RWPE1 (cell line): ENCODE measurements around the gene ACOT11.

Experiments
- CTCF ChIA-PET: fragments of 350-600 bp; sonication (Branson Sonifier 250); formaldehyde crosslinking; extraction: SDS; loops from one replicate; lab custom pipeline; 2021; lab: Yijun Ruan, JAX
- POLR2A ChIA-PET: fragments of 400-600 bp; formaldehyde crosslinking; extraction: SDS; loops from one replicate; lab custom pipeline; 2020; ENCODE audit warnings: antibody characterized with exemption; ENCODE audit not compliant: low non-redundant PET; lab: Yijun Ruan, JAX
- DNase-seq: peaks from one replicate; pipeline ENCODE4 v3.0.0; 2012; ENCODE audit warnings: low spot score
- H3K27ac ChIP-seq: fragments of 450-650 bp; 2 replicates; pipeline ENCODE4 v1.5.1; 2017
- CTCF ChIP-seq: fragments of 450-650 bp; conservative IDR thresholded peaks from 2 replicates; pipeline ENCODE4 v1.5.1; 2017; ENCODE audit warnings: low read depth, mild to moderate bottlenecking

Gene ACOT11

GRCh38 chr1:54604572-54605370, 56.7 kb downstream of the ACOT11 start:
- CTCF ChIA-PET = interaction anchor here (0.7 kb wide), 2 partner anchors 58 to 117 kb away, joined by 3 to 5 read pairs; no protein-coding TSS in a partner anchor
- TF ChIP-seq CTCF = no peak
- H3K27ac ChIP-seq = peak overlapping the region; percentile 64
- DNase-seq = no peak
- POLR2A ChIA-PET = interaction anchor here (0.6 kb wide), 1 partner anchor 51 kb away, joined by 3 read pairs; no protein-coding TSS in a partner anchor

DNA sequence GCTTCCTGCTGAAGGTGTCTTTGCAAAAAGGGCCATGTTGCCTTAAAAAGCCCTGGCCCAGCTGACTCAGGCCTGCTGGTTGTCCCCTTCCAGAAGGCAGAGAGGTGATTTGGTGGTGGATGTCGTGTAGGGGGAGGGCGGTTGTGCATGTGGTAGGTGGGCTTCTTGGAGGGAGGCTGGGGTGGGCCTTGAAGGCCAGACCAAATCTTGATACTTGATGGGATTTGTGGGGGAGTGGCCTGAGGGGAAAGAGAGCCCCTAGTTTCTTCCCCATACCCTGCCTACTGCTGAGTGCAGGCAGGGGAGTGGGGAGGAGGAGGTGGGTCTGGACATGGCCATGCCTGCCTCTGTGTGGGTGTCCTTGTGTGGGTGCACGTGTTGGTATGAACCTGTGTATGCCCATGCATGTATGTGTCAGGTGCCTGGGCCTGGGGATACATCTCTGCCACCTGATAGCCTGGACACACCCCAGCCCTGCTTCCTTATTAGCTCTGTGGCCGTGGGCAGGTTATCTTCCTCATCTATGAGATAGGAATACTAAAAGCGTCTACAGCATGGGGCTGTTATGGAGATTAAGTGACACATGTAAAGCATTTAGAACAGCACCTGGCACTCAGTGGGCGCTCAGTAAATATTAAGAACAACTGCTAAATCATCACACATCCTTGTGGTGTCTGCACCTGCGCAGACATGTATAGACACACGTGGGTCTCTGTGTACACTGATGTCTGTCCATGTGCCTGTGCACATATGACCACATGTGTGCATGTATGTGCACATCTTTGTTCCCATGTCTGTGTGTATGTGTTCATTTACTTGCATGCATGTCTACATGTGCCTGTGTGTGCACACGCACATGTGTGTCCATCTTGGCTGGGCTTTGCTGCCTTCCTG, 58.3 kb downstream of the ACOT11 start:
- POLR2A ChIA-PET = no interaction called here
- CTCF ChIA-PET = no interaction called here
- DNase-seq = no peak
- no peak for TF ChIP-seq CTCF
- H3K27ac ChIP-seq = no peak overlapping the region

- ChIA-PET CTCF (interaction anchor here (0.6 kb wide), 1 partner anchor 33 kb away, joined by 3 read pairs; no protein-coding TSS in a partner anchor), POLR2A (no interaction called here)
- no peak overlapping the region for H3K27ac ChIP-seq
- no peak for TF ChIP-seq CTCF
- no peak for DNase-seq
Measured at GRCh38 chr1:54606990-54607325, 58.9 kb downstream of the ACOT11 start.

DNA sequence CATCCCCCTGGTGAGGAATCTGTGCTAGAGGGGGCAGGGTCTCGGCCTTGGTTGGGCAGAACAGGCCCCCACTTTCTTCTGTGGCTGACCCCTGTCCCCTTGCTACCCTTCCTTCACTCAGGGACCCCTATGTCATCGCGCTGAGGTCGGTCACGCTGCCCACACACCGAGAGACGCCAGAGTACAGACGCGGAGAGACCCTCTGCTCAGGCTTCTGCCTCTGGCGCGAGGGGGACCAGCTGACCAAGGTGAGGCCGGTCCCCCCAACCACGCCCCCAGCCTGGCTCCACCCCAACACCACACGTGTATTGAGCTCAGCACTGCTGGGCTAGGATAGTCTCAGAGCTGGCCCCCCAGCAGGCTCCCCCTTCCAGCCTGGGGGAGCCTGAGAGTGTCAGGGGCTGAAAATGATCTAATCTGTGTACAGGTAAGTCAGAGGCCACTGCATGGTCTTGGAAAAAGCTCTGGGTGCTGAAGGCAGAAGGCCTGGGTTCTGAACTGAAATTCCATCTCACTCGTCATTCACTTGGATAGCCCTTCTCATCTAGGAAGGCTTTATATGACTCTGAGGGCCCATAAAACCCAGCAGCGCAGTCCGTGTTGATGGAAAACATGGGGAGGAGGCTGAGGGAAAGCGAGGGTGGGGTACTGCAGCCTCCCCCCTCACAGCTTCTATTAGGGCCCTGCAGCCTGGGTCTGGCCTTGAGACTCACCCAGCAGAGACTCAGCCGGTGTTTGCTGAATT, 60.0 kb downstream of the ACOT11 start:
- no peak for TF ChIP-seq CTCF
- CTCF ChIA-PET = no interaction called here
- DNase-seq = no peak
- POLR2A ChIA-PET = no interaction called here
- no peak overlapping the region for H3K27ac ChIP-seq

DNA sequence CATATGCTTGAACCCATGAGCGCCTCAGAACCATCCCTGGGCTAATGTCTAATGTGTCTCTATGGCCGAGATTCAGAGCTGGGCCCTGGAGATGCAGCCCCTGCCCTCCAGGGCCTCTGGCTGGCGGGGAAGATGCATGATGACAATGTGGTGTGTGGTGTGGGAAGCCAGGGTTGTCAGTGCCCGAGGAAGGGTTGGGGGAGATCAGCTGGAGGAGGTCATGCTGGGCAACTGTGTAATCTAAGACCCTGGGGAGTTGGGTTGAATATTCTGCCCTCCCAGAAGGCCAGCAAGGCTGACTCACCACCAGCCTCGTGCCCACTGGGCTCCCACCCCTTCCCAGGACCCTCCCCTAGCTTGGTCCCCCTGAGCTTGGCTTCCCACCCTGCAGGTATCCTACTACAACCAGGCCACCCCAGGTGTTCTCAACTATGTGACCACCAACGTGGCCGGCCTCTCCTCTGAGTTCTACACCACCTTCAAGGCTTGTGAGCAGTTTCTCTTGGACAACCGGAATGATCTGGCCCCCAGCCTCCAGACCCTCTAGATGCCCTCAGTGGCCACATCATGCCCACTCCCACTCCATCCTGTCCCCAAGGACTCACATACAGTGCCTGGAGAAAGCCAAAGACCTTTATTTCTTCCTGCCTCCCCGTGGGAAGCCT, 60.7 kb downstream of the ACOT11 start:
- no peak for DNase-seq
- ChIA-PET POLR2A (no interaction called here), CTCF (no interaction called here)
- no peak for TF ChIP-seq CTCF
- H3K27ac ChIP-seq = no peak overlapping the region
